HTERT RPE-1 (cell line): Measurements from ENCODE around the gene ANKRD28.

Source experiments
- in situ Hi-C: fragments of 300-500 bp; cut with MboI; formaldehyde crosslinking; loops from 4 replicates; pipeline ENCODE4 v1.14.3; 2020; ENCODE audit warnings: low sequenced_read_pairs

The ANKRD28 gene

DNA sequence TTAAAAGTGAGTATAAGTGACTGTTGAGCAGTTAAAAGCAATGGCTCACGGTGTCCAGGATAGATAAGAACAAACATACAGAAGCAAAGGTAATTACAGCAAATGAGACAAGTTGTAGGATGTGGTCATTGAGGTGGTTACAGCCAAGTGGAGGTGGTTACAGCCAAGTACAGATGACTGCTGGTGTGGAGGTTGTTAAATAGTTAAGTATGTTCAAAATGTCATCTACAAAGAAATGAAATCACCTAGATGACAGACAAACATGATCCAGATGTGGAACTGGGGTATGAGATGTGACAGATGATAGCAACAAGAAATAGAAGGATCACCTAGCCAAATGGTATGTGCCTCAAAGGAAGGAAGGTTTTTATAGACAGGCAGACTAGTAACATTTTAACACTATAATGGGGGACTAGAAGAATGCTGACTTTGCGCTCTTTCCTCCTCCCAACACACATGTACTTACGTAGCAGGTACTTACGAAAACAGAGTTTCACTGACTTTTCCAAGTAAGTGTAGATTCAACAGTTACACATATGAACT is 6.8 kb upstream of the ANKRD28 start:
- in situ Hi-C loops: no loop called here

DNA sequence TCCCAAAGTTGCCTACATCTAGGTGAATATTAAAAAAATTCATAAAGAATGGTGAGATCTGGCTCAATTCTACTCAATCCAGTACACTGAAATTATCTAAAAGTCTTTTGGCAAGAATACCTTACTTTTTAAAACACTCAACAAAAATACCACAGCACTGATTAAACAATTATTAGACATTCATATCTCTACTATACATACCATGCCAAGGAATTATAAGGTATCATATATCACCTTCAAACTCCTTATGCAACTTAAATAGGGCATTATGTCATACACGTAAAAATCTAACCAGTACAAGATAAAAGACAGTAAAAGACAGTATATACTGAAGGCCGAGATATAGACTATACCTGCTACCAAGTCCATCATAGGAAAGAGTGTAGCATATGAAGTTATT is 6.1 kb upstream of the ANKRD28 start:
- in situ Hi-C loops: no loop called here

DNA sequence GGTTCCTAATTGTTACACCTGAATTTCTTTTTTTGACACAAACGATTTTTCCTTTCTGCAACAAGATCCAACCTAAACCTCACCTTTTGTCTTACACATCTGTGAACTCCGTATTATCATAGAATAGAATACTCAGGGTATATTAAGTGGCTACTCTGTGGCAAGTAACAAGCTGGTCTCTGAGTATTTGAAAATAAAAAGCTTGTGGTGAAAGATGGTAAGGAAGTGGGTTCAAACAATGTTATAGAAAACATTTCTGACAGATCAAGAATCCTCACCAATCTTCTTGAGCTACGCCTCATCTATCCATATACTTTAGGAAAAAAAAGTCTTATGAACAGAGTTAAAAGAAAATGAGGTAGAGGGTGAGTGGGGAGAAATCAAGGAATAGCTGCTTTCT is 3.5 kb upstream of the ANKRD28 start:
- in situ Hi-C loops: no loop called here

DNA sequence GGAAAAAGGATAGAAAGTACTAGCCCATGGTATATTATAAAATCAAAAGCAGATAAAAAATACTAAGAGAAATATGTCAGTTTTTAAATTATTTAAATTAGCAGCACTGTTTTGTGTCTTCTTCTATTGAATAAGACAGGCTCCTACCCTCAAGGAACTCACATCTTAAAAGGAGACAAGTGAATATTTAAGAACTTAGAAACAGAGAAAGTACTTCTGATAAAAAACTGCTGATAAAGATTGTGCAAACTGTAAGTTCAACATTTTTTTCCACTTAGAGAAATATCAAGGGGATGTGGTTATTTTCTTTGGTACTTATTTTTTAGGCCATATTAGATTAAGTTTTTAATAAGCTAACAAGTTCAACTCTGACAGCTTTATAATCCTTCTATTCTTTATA is 3.0 kb upstream of the ANKRD28 start:
- in situ Hi-C loops: no loop called here

DNA sequence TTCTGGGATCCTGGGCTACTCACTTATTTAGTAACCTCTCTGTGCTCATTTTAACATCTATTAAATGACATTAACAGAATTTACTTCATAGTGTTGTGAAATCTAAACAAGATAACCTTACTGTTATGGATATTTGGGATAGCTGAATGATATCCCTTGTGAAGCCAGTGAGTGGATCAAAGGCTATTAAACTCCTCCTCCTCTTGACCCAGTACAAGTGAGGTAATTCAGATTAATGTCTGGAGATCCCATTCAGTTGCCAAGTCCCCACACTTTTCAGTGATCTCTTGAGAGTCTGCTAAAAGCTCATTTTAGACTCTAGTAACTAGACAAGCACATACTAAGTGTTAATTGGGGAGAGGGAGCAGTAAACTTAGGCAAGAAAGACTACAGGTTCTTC is 2.5 kb upstream of the ANKRD28 start:
- in situ Hi-C loops: no loop called here

DNA sequence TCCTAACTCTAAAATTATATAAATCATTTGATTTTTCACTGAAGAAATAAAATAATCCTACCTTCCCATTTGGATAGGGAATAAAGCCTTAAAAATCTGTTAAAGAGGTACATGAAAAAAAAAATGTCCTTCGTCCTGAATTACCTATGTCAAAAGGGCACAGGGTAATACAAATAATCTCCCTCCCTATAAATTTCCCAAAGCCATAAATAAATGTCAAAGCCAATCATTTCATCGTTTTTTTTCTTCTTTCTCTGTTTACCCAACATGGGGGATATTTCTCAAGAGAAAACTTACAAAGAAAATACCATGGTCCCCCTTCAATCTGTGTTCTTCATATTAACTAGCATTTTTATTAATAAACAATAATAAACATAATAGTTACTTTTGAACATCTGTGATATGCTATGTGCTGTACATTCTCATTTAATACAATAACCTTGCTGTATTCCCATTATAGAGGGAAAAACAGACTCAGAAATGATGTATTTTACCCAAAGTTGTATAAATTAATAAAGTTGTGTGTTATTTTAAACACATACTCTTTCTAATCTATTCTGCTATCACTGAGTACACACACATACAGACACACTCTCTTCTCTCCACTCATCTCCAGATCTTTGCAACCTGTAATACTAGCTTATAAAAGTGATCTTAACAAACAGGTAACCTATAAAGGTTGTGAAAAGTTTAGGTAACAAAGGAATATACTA is 910 bp upstream of the ANKRD28 start:
- in situ Hi-C loops: no loop called here

DNA sequence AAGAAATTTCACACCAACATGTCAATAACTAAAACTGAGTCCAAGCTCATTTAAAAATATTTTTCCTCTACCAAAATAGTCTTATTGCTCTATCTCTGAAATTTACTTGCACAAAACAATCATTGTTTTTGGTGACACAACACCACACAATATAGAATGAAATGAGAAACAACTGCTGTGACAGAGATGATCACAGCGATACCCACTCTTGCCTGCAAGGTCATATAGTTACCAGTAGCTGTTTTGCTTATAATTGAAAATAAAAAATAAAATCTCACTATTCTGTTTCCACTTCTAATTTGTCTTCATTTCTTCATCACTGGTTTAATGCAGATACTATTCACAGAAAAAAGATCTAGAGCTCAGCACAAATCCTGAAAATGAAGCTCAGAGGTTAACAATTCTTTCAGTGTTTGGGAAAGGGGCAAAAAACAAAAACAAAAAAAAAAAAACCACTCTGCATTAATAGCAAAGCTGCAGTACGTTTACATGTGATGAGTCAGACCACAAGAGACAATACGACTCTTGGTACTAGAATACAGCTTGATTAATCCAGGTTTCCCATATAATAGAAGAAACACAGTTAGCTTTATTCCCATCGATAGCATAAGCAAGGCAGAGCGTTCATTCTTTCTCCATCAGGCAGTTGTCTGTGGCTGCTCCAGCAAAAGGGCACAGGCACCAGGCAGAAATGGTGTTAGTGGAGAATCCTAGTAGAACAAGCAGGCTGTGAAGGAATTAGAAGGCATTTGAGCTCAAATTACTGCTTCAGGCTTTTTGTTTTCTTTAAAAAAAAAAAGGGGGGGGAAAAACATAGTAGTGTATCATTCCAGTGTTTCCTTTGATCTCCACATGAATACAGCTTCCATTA is 773 bp downstream of the ANKRD28 start:
- in situ Hi-C loops: no loop called here

DNA sequence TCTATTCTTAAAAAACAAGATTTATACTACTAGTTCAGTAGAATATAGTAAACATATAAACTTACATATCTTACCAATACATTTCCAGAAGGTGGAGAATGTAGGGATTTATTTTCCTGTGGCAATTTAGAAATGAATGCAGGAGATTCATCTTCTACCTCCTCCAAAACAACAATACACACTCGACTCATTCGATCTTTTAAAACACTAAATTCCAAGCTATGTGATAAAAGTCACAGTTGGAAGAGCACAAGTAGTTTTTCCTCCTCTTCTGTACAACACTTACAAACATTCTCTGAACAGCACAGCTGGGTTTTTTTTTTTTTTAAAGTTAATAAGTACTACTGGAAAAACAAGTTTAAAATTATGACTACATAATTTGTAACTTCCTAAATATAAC is 1.4 kb downstream of the ANKRD28 start:
- in situ Hi-C loops: no loop called here

DNA sequence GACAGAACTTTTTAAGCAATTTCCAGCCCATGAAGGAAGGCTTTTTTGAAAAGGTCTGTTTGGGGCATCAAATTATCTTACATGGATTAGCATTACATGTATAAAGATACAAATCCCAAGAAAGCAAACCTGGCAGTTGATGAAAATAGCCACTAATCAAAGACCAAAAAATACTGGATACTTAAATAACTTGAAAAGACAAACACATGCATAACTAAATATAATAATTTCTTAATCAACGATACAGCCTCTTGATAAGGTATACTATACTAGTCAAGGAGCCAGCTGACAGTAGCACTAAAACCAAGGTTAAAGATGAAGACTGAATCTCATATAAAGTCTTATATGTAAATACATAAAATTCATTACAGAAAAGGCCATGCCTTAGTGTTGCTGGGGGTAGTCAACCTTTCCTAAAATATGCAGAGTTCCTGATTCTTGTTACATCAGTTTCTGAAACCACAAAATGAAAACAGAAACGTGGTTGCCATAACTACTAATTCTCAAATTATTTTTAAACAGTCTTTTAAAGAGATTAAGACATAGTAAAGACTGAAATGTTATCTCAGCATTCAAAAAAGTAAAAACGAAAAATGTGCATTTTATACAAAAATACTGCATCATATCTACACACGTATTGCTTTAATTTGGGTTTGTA is 2.0 kb downstream of the ANKRD28 start:
- in situ Hi-C loops: no loop called here

GRCh38 chr3:15794842-15795650 is 2.7 kb downstream of the ANKRD28 start:
- in situ Hi-C loops: no loop called here

GRCh38 chr3:15794303-15794771 is 3.4 kb downstream of the ANKRD28 start:
- in situ Hi-C loops: no loop called here

DNA sequence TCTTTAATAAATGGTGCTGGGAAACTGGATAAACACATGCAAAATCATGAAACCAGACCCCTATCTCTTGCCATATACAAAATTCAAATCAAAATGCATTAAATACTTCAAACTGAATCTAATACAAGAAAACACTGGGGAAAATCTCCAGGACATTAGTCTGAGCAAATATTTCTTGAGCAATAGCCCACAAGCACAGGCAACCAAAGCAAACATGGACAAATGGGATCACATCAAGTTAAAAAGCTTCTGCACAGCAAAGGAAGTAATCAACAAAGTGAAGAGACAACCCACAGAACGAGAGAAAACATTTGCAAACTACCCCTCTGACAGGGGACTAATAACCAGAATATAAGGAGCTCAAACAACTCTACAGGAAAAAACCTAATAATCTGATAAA is 6.3 kb downstream of the ANKRD28 start:
- in situ Hi-C loops: no loop called here

GRCh38 chr3:15787941-15788340 is 9.8 kb downstream of the ANKRD28 start:
- in situ Hi-C loops: no loop called here

- in situ Hi-C loops: no loop called here
Observed at GRCh38 chr3:15787526-15787925, 10.3 kb downstream of the ANKRD28 start.

GRCh38 chr3:15783361-15783969 is 14.3 kb downstream of the ANKRD28 start:
- in situ Hi-C loops: no loop called here

GRCh38 chr3:15782429-15782828 is 15.3 kb downstream of the ANKRD28 start:
- in situ Hi-C loops: no loop called here

- in situ Hi-C loops: no loop called here
Observed at GRCh38 chr3:15781637-15782402, 16.0 kb downstream of the ANKRD28 start.

- in situ Hi-C loops: no loop called here
Observed at GRCh38 chr3:15781131-15781530, 16.6 kb downstream of the ANKRD28 start.

- in situ Hi-C loops: no loop called here
Observed at GRCh38 chr3:15779111-15779510, 18.7 kb downstream of the ANKRD28 start.
